Measurements from ENCODE around the gene ZBTB18. TPM values are rescaled to one million over a fixed set of nuclear protein-coding genes. Genes with fewer than 3 reads are reported as not detected.
A peak's percentile ranks its signal among the peaks of the same experiment; 100 is the strongest.
"Not testable (repeated sequence)": the region's sequence is repeated elsewhere in the genome, so short reads cannot be mapped to it uniquely, and the experiment has no call there.

Gene ZBTB18
- 10 to 100 TPM in 1 of 2 donors, 1 to 10 TPM in 1; 9.6 to 10.3 TPM for total RNA-seq

DNA sequence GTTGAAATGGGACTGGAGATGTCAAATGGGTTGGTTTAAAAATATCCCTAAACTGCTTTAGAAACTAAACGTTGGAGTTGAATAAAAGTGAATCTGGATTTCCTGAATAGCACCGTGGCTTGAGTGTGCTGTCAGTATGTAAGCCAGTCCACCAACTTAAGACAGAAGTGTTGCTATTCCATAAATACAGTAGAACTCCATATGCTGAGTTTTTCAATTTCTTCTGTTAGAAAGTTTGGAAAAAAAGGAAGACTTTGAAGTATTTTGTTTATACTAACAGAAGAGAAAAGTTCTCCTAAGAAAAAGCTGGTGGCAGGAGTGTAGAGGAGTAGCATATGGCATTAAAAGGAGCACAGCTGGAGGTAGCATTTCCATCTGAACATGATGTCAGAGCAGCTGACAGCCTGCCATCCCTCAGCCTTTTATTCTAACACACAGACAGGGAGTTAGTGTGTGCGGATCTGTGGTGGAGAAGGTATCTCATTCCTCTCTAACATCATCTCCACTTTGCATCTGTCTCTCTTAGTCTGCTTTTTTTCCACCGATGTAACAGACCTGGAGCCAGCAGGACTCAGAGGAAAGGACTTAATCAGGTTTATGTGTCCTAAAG lies at the start of gene ZBTB18:
TSS of gene ZBTB18 (plus strand) at position 449 of the 610 bp plus-strand sequence. CDS start at position 598, 149 bp downstream.
- H3K27ac Mint-ChIP-seq = peak within 1 kb of the TSS; percentile 1
- peaks cover 15% of the 10 kb centered on the region for H3K4me1 Mint-ChIP-seq (ENCODE audit: low read depth)
- H3K27me3 Mint-ChIP-seq (ENCODE audit: low read depth) = no peaks in the 10 kb centered on the region
- H3K4me3 Mint-ChIP-seq = peak within 1 kb of the TSS; percentile 96 to 98
- no peak for ATAC-seq (replicated peaks in 1 of 2)
- DNase-seq = no peak
- peaks cover 2 to 6% of the 10 kb centered on the region in 2 donors for H3K36me3 Mint-ChIP-seq (ENCODE audit: insufficient read depth in 2 of 2)
- no peaks in the 10 kb centered on the region for H3K9me3 Mint-ChIP-seq

DNA sequence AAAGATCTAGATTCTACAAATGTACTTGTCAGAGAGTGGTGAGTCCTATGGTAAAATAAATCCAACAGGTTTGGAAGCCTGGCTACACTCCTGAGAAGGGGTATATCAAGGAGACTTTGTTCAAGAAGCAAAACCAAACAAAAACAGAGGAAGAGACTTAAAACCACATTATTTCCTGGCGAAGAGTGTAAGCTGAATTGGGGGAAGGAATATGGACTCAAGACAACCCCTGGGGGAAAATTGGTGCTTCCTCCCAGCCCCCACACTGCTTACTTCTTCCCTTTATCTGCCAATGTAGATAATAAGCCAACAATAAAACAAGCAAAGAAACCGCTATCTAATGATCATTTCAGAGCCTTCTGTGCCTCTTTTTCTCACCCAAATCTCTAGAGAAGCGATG lies 48.4 kb upstream of the ZBTB18 start:
- H3K27ac Mint-ChIP-seq = no peak overlapping the region
- DNase-seq = no peak
- H3K4me3 Mint-ChIP-seq = peak overlapping the region in 1 of 2 donors; percentile 33
- peaks cover 18% of the 10 kb centered on the region for H3K4me1 Mint-ChIP-seq (ENCODE audit: low read depth)
- H3K36me3 Mint-ChIP-seq (ENCODE audit: insufficient read depth in 2 of 2) = peaks cover 0 to 3% of the 10 kb centered on the region in 2 donors
- ATAC-seq (replicated peaks in 1 of 2) = no peak
- H3K9me3 Mint-ChIP-seq = peaks cover 0 to 3% of the 10 kb centered on the region in 2 donors
- H3K27me3 Mint-ChIP-seq (ENCODE audit: low read depth) = no peaks in the 10 kb centered on the region

DNA sequence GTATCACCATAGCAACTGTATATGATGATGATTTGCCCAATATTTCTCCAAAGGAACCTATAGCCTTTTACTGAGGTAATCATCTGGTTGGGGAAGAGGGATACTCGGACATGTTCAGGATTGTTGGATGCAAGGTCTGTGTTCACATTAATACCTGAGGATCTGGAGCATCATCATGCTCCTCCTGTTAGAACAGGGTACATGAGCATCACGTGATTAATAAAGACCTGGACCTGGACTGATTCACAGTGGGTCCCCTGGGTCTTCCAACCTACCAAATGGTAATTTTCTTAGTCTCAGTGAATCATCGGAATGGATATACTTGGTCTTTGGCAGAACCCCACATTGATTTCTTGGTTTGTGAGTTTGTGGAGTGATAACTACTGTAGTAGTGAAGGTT lies 45.6 kb upstream of the ZBTB18 start:
- ATAC-seq (replicated peaks in 1 of 2) = no peak
- Mint-ChIP-seq H3K4me1 (ENCODE audit: low read depth) (peaks cover 28% of the 10 kb centered on the region), H3K27ac (no peak overlapping the region), H3K4me3 (no peak overlapping the region), H3K9me3 (no peaks in the 10 kb centered on the region), H3K36me3 (ENCODE audit: insufficient read depth in 2 of 2) (no peaks in the 10 kb centered on the region), H3K27me3 (ENCODE audit: low read depth) (no peaks in the 10 kb centered on the region)
- DNase-seq = no peak

DNA sequence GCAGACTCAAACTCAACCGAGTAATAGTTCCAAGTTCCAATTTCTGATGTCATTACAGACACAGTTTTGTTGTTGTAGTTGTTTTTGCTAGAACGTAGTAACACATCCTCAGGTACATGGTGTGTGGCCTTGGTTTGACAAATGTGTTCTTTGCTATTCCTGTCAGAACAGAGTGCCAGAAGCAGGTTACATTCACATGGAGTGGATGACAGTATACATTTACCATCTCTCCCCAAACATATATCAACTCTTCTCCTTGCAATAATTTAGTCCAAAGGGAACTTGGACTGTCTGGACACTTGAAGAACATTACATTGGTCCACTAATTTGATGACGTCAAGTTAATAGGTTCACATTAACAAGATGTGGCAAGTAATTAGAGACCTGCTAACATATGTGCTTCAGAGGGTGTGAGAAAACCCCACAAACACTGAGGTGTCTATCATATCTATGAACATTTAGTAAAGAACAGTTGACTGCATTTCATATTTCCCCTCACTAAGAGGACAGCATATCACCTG lies 44.6 kb upstream of the ZBTB18 start:
- no peaks in the 10 kb centered on the region for H3K9me3 Mint-ChIP-seq
- no peak overlapping the region for H3K4me3 Mint-ChIP-seq
- no peaks in the 10 kb centered on the region for H3K27me3 Mint-ChIP-seq (ENCODE audit: low read depth)
- no peaks in the 10 kb centered on the region for H3K36me3 Mint-ChIP-seq (ENCODE audit: insufficient read depth in 2 of 2)
- H3K27ac Mint-ChIP-seq = no peak overlapping the region
- peaks cover 32% of the 10 kb centered on the region for H3K4me1 Mint-ChIP-seq (ENCODE audit: low read depth)
- no peak for ATAC-seq (replicated peaks in 1 of 2)
- no peak for DNase-seq

DNA sequence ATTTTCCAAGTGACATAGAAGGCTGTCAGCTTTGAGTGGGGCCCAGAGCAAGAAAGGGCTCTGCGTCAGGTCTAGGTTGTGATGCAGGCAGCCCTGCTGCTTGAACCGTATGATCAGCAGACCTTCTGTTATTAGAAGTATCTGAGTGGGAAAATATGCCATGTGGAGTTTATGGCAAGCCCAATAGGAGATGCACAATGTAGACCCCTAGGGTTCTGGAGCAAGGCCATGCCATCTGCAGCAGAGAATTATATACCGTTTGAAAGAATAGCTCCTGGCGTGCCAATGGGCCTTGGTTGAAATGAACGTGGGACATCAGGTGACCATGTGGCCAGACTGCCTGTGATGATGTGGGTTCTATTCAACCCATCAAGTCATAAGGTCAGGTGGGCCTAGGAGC lies 44.1 kb upstream of the ZBTB18 start:
- Mint-ChIP-seq H3K27me3 (ENCODE audit: low read depth) (no peaks in the 10 kb centered on the region), H3K9me3 (no peaks in the 10 kb centered on the region), H3K4me3 (no peak overlapping the region), H3K4me1 (ENCODE audit: low read depth) (peaks cover 28% of the 10 kb centered on the region), H3K27ac (no peak overlapping the region), H3K36me3 (ENCODE audit: insufficient read depth in 2 of 2) (no peaks in the 10 kb centered on the region)
- ATAC-seq (replicated peaks in 1 of 2) = no peak
- DNase-seq = no peak

DNA sequence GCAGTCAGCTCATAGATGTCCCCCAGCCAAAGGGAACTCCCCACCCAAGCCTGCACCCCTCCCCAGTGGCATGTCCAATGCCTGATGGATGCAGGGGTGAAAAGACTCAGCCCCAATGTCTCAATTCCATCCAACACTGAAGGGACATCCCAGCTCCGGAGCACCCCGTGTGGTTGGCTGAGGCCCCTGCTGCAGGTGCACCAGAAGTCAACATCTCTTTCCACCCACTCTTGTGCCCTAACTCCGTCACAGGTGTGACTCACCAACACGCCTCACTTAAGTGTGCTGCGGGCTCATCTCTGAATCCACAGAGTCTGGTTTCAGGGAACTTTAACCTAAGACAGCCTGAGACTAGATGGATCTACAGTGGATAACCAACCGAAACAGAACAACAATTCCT lies 40.9 kb upstream of the ZBTB18 start:
- Mint-ChIP-seq H3K27me3 (ENCODE audit: low read depth) (no peaks in the 10 kb centered on the region), H3K27ac (no peak overlapping the region), H3K9me3 (no peaks in the 10 kb centered on the region), H3K4me3 (no peak overlapping the region), H3K36me3 (ENCODE audit: insufficient read depth in 2 of 2) (no peaks in the 10 kb centered on the region), H3K4me1 (ENCODE audit: low read depth) (peaks cover 13% of the 10 kb centered on the region)
- ATAC-seq (replicated peaks in 1 of 2) (peak; percentile 97), DNase-seq (peak; percentile 45 to 63)

DNA sequence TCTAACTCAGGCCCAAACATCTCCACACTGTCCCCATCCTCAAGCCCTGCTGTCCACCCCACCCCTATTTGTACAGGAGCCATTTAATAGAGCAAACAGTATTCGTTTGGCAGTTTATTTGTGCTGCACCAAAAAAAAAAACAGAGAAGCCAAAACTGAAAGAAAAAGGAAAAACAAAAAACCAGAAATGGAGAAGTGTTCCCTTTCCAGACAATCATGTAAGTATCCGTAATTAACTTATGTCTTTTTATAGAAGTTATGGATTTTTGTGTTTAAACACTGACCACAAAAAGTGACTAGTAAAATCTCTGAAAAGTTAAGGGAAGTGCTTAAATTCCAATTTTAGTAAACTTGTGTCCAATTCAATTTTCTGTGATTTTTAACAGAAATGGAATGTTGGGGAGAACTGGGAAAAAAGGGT lies 40.4 kb upstream of the ZBTB18 start:
- H3K4me3 Mint-ChIP-seq = no peak overlapping the region
- no peak overlapping the region for H3K27ac Mint-ChIP-seq
- no peak for DNase-seq
- H3K36me3 Mint-ChIP-seq (ENCODE audit: insufficient read depth in 2 of 2) = no peaks in the 10 kb centered on the region
- ATAC-seq (replicated peaks in 1 of 2) = no peak
- H3K27me3 Mint-ChIP-seq (ENCODE audit: low read depth) = no peaks in the 10 kb centered on the region
- peaks cover 13% of the 10 kb centered on the region for H3K4me1 Mint-ChIP-seq (ENCODE audit: low read depth)
- H3K9me3 Mint-ChIP-seq = no peaks in the 10 kb centered on the region

DNA sequence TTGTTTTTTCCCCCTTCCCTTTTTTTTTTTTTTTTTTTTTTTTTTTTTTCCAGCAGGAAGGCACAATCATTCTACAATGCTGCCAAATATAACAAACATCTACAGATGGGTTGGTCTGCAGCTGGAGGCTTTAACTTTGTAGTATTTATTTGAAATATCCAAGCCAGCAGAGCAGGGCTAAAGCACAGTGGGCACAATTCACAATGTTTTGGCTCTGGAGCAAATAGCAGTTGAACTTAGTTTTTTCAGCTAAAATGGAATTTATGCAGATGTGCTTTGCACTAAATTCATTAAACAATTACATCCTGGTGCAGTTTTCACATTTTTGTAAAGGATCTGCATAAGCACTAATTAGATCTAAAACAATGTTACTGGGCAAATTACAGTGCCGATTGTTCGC lies 39.8 kb upstream of the ZBTB18 start:
- Mint-ChIP-seq H3K4me1 (ENCODE audit: low read depth) (peaks cover 13% of the 10 kb centered on the region), H3K4me3 (no peak overlapping the region), H3K27me3 (ENCODE audit: low read depth) (no peaks in the 10 kb centered on the region), H3K27ac (no peak overlapping the region), H3K36me3 (ENCODE audit: insufficient read depth in 2 of 2) (no peaks in the 10 kb centered on the region), H3K9me3 (no peaks in the 10 kb centered on the region)
- DNase-seq (no peak), ATAC-seq (replicated peaks in 1 of 2) (no peak)

DNA sequence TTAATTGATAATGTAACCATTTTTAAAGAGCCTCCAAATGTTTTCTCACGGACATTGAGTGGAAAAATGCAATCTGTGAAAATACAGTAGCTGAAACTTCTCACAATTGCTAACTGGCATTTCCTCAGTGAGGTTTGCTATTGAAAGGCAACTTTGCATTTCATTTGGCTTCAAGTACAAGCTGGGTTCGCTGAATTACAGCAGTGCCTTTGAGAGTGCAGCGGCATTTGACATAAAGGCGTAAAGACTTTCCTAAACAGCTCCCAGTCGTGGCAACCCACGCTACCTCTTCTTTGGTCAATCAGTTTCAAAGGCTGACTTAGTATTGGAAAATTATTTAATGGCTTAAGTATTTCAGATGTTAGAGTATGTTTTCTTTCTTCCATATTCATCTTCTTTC lies 39.3 kb upstream of the ZBTB18 start:
- ATAC-seq (replicated peaks in 1 of 2) = no peak
- H3K4me3 Mint-ChIP-seq = no peak overlapping the region
- no peak overlapping the region for H3K27ac Mint-ChIP-seq
- no peak for DNase-seq
- H3K27me3 Mint-ChIP-seq (ENCODE audit: low read depth) = no peaks in the 10 kb centered on the region
- no peaks in the 10 kb centered on the region for H3K36me3 Mint-ChIP-seq (ENCODE audit: insufficient read depth in 2 of 2)
- peaks cover 13% of the 10 kb centered on the region for H3K4me1 Mint-ChIP-seq (ENCODE audit: low read depth)
- H3K9me3 Mint-ChIP-seq = no peaks in the 10 kb centered on the region

DNA sequence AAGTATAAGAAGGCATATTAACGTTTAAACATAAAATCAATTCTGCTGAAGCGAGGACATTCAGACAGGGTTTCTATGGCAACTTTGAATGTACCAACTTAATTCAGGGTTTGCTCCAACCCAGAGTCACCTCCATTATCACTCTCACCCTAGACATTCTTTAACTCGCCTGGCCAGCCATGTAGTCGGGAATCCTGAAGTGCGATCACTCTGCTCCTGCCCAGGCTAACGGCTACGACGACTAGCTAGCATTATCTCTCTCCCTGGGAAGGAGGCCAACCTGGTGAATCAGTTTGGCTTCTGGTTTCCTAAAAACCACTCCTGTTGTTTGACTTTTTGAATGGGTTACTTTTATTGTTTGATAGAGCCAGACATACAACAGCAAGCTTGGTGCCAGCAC lies 38.9 kb upstream of the ZBTB18 start:
- H3K36me3 Mint-ChIP-seq (ENCODE audit: insufficient read depth in 2 of 2) = no peaks in the 10 kb centered on the region
- DNase-seq (no peak), ATAC-seq (replicated peaks in 1 of 2) (no peak)
- no peaks in the 10 kb centered on the region for H3K9me3 Mint-ChIP-seq
- no peaks in the 10 kb centered on the region for H3K27me3 Mint-ChIP-seq (ENCODE audit: low read depth)
- no peak overlapping the region for H3K4me3 Mint-ChIP-seq
- no peak overlapping the region for H3K27ac Mint-ChIP-seq
- peaks cover 13% of the 10 kb centered on the region for H3K4me1 Mint-ChIP-seq (ENCODE audit: low read depth)

DNA sequence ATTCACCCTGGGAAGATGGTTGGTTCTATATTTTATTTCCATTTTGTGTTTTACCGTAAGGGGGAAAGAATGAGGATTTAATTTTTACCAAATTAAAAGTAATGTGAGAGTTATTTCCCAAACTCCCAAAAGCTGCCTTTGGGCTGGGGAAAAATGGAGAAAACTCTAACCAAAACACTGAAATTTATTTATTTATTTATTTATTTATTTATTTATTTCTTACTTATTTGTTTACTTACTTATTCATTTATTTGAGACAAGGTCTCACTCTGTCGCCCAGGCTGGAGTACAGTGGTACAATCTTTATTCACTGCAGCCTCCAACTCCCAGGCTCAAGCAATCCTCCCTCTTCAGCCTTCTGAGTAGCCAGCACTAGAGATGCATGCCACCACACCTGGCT lies 38.0 kb upstream of the ZBTB18 start:
- no peaks in the 10 kb centered on the region for H3K27me3 Mint-ChIP-seq (ENCODE audit: low read depth)
- no peak overlapping the region for H3K4me3 Mint-ChIP-seq
- no peaks in the 10 kb centered on the region for H3K36me3 Mint-ChIP-seq (ENCODE audit: insufficient read depth in 2 of 2)
- DNase-seq = no peak
- no peak for ATAC-seq (replicated peaks in 1 of 2)
- H3K4me1 Mint-ChIP-seq (ENCODE audit: low read depth) = peaks cover 13% of the 10 kb centered on the region
- no peaks in the 10 kb centered on the region for H3K9me3 Mint-ChIP-seq
- no peak overlapping the region for H3K27ac Mint-ChIP-seq

DNA sequence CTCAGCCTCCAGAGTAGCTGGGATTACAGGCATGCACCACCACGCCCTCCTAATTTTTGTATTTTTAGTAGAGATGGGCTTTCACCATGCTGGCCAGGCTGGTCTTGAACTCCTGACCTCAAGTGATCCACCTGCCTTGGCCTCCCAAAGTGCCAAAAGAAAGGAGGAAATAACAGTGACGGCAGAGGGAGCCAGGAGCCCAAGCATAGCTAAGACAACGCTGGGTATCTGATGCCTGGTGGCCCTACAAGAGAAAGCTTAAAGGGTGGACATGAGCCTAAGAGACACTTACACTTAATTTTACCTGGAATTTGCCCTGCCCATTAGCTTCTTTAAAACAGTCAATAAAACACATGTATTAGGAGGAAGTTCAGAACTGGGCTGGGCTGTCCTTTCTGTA lies 36.2 kb upstream of the ZBTB18 start:
- H3K4me3 Mint-ChIP-seq; DNase-seq; H3K36me3 Mint-ChIP-seq (ENCODE audit: insufficient read depth in 2 of 2): not testable (repeated sequence)

DNA sequence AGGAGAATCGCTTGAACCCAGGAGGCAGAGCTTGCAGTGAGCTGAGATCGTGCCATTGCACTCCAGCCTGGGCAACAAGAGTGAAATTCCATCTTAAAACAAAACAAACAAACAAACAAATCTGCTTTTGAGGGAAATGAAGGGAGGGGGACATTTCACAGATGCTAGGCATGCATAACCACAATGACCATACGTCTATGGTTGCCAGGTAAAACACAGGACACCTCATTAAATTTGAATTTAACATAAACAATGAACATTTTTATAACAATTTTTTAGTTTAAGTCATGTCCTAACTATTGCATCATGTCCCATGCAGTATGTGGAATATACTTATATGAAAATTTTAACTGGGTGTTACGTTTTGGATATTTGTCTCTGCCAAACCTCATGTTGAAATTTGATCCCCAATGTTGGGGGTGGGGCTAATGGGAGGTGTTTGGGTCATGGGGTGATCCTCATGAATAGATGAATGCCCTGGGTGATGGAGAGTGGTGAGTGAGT lies 31.0 kb upstream of the ZBTB18 start:
- ATAC-seq (replicated peaks in 1 of 2) (no peak), DNase-seq (no peak)
- H3K4me3 Mint-ChIP-seq = no peak overlapping the region
- H3K27me3 Mint-ChIP-seq (ENCODE audit: low read depth) = no peaks in the 10 kb centered on the region
- peaks cover 0 to 3% of the 10 kb centered on the region in 2 donors for H3K9me3 Mint-ChIP-seq
- no peak overlapping the region for H3K27ac Mint-ChIP-seq
- H3K36me3 Mint-ChIP-seq (ENCODE audit: insufficient read depth in 2 of 2) = no peaks in the 10 kb centered on the region
- no peaks in the 10 kb centered on the region for H3K4me1 Mint-ChIP-seq (ENCODE audit: low read depth)

More for the DNA sequence above, 36.2 kb upstream of the ZBTB18 start:
- H3K27ac Mint-ChIP-seq; H3K27me3 Mint-ChIP-seq (ENCODE audit: low read depth); H3K4me1 Mint-ChIP-seq (ENCODE audit: low read depth); H3K9me3 Mint-ChIP-seq; ATAC-seq (replicated peaks in 1 of 2): not testable (repeated sequence)

DNA sequence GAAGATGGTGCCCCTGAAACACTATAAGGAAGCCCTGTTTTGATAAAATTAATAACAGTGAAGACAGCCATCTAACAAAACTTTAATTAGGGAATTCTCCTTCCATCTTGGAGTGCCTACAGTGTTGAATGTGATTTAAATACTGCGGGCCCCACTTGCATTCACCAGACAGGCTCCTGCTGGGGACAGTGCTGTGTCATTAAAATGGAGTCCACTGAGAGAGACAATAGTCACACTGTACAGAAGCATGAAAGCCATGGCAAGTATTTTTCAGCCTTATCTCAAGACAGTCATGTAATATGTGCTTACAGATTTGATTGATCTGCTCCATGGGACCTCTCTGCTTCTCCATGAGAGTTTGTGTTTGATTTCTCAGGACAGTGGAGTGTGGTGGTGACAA lies 29.7 kb upstream of the ZBTB18 start:
- no peaks in the 10 kb centered on the region for H3K4me1 Mint-ChIP-seq (ENCODE audit: low read depth)
- H3K27me3 Mint-ChIP-seq (ENCODE audit: low read depth) = no peaks in the 10 kb centered on the region
- H3K9me3 Mint-ChIP-seq = peaks cover 0 to 3% of the 10 kb centered on the region in 2 donors
- H3K4me3 Mint-ChIP-seq = no peak overlapping the region
- DNase-seq (no peak), ATAC-seq (replicated peaks in 1 of 2) (no peak)
- no peak overlapping the region for H3K27ac Mint-ChIP-seq
- no peaks in the 10 kb centered on the region for H3K36me3 Mint-ChIP-seq (ENCODE audit: insufficient read depth in 2 of 2)
